NCI-H1092 treated with DMSO at 0.1 percent for 48 hours (cell line): ENCODE results near the gene CCSER1.

ENCODE experiments used
- DNase-seq: peaks from one replicate; lab custom pipeline; 2025; lab: John Stamatoyannopoulos, UW

Gene CCSER1

DNA sequence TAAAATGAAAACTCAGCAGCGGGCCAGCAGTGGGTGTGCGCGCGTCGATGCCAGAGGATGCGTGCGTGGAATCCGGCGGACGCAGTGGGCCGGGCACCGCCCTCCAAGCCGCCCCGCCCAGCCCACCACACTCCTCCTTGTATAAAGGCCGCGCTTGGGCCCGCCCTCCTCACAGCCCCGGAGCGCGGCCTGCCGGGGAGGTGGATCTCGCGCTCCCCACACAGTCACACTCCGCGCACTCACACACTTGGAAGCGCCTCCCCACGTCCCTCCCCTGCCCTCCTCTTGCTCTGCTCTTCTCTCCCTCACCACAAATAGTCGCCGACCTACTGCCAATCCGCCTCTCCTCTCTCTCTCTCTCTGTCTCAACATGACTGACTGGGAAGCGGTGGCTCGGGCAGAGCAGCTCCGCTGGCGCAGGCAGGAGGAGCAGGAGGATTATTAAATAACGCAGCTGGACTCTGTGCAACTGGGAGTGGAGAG, at the start of gene CCSER1:
TSS of gene CCSER1 (plus strand) at position 172 of the 483 bp plus-strand sequence.
- DNase-seq, result peak; percentile 56

DNA sequence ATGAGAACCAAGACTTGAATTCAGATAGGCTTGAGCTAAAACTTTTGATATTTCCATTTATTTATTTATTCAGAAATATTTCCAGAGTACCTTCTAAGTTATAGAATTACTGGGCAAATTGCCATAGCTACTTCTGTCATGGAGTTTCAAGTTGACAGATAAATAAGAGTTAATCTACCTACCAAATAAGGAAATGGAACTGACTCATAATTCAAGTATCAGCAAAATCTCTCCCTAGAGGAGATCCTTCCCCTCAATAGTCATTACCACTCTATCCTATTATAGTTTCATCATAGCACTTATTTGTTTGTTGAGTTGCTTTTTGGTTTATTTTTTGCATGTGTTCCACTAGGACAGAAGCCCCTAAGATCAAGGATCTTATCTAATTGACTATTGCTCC, 48.8 kb upstream of the CCSER1 start:
- DNase-seq, result no peak

DNA sequence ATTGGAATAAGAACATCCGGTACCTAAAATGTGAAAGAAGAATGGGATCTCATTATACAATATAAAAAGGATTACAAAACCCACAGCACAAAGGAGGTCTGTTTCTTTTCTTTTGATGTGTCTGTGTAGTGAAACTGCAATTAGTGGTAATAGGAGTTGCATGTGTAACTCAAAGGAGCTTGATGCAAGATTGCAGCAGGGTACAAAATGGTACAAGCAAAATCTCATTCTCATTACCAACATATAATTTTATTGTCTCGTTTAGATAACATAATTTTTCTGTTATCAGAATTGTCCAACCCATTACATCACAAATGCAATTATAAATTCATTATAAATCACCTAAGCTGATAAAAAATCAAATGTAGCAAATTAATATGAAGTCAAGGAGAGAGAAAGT, 47.1 kb upstream of the CCSER1 start:
- no peak for DNase-seq

DNA sequence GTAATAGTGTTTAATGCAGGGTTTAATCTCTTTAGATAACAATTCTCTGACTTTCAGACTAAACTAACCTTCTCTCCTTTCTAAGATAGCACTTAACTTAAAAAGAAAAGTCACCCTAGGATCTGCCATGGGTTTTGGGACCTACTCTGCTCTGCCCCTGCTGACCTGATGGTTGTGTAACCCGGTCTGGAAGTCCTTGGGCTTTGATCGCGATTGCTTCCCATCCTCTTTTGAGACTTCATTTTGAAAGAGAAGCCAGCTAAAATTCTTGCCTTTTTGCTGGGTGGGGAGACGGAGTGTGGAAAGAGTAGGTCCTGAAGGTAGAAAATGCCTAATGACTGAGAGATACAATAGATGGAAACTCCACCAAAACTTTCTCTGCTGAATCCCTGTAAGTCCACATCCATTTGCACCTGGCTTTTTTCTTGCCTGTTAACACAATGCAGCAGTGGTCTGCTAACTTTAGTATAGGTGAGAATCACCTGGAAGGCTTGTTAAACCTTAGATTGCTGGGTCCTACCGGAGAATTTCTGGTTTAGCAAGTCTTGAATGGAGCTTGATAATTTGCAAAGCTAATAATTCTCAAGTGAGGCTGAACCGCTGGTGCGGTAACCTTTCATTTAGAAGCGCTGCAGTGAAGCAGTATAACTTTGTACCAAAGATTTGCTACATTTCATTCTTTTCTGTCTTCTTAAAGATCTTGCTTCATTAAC, 45.6 kb upstream of the CCSER1 start:
- DNase-seq, result no peak

DNA sequence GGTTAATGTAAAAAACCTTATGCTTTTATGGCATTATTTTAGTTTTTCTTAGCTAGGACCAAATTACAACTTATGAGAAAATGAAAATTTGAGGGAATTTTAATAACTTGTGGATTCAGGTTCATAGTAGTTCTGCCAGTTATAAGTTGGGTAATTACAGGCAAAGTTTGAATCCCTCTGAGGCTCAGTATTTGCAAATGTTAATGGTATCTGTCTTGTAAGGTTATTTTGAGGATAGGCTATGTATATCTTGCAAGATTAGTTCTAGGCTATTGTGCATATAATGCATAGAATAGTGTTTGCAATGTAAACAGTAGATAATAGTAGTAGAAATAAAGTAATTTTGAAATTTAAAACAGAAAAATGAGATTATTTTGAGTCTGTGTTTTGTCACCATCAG, 44.7 kb upstream of the CCSER1 start:
- no peak for DNase-seq

DNA sequence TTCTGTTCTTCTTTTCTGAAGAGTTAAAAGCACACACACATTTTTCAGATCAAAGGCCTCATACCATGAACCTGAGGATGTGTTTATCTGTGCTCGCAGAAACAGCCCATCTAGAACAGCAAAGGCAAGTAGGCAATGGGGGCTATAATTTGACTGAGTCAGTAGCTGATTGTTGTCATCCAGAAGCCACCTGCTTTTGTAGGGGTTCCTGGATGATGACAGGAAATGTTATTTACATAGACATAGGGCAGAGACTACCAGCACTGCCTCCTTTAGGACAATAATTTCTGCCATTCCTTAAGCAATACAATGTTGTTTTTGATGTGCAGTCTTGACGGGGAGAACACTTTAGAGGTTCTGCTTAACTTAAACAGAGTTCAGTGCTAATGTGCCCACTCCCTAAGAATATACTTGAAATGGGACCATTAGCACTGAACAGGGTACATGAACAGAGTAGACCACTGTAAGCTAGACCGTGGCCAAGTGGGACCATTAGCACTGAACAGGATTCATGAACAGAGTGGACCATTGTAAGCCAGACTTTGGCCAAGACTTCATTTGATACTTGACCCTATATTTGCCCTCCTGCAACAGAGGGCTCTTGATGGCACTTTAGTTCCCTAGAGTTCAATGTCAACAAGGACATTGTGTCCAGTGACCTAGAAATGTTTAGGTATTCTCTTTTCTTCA, 42.8 kb upstream of the CCSER1 start:
- DNase-seq, result no peak

DNA sequence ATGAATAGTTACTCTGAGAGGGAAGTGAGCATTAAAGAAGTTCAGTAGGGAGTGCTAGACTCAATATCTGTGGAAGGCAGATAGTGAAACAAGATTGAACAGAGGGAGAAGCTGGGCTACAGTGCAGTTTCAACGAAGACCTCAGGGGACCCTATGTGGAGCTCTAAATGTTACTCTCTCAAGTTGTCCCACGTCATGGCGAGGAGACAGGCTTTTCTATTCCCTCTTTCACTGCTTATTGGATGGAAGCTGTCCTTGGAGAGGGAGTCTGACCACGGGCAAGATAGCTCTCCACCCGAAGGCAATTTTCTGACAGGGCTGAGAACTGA, 42.3 kb upstream of the CCSER1 start:
- no peak for DNase-seq

DNA sequence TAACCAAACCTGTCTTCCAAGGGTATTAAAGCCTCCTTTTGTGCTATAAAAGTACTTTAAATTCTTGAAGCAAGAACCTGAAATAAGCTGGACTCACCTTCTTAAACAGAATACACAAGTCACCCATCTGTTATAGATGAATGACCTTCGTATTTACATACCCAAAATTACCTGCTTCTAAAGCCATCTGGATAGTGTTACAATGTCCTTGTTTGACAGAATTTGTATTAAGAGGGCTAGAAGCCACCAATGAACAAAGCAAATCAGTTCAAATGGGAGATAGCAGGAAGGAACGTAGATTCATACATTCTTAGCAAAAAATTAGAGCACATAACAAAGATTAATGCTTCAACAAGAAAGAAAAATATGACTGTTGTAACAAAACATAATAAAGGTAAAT, 33.7 kb upstream of the CCSER1 start:
- DNase-seq, result no peak

DNA sequence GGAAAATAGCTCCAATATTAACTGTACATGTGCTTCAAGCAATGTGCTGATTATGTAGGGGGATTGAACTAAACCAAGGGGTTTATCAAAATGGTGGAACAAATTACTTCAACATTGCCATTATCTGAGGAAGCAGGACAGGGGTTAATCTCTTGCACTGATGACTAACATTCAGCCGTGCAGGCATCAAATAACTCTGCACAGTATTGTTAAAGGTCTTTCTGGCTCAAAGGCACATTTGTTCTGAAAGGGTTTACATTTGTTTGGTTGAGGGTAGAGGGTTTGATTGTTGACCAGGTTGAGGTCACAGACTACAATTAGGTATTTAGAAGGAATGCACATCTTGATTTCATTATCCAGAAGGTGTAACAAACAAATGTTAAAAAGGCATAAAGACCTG, 32.2 kb upstream of the CCSER1 start:
- DNase-seq, result no peak

DNA sequence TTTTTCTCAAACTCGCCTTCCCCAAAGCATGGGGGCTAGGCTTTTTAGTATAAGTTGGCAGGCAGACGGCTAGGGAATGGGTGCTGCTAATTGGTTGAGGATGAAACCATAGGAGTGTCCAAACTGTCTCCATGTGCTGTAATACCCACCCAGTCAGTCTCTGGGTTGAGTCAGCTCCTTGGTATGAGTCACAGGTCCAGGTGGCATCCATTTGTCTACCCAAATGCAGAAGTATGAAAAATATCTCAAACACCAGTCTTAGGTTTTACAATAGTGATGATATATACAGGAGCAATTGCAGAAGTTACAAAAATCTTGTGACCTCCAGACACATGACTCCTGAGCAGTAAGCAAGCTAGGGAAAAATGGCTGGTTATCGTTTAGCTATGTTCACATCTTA, 27.4 kb upstream of the CCSER1 start:
- DNase-seq, result no peak

DNA sequence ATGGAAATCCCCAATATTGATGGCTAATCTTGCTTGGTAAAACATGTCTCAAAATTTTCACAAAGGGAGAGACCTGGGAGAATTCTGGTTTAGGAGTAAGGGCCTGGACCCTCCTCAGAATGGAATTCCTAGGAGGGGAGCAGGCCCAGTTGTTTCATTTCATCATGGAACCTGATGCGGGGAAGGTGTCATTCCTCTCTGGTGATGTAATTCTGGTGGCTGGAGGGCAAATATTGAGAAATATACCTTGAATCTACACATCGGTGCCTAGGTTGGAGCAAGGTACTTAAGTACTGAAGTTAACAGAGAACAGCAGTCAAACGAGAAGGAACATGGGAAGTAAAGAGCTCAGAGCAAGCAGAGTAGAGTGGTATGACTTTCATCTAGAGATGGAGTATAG, 23.2 kb upstream of the CCSER1 start:
- no peak for DNase-seq

DNA sequence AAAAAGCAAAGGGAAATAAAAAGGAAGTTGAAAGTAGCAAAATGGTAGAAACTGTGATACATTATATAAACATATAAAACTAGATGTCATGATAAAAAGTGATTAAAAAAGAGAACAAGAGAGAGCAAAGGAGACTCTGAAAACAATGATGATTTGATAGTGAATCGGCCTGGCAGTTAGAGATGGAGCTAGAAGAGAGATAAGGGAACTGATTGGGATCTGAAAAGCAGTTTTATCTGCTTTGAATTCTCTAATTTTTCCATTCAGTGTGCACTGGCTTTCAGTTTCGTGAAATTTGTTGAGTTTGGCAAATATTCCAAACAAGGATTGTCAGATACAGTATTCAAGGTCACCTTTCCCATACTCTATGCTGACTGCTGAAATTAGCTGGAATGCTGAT, 21.9 kb upstream of the CCSER1 start:
- no peak for DNase-seq

DNA sequence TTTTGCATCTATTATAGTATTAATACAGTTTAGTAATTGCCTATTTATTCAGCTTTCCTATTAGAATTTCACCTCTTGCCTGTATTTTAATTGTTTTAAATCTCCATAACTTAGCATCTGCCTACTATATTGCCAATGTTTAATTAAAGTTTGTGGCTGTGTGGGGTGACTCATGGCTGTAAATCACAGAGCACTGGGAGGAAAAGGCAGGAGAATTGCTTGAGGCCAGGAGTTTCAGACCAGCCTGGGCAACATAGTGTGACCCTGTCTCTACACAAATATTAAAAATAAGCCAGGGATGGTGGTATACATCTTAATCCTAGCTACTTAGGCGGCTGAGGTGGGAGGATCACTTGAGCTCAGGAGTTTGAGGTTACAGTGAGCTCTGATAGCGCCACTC, 14.5 kb upstream of the CCSER1 start:
- no peak for DNase-seq

DNA sequence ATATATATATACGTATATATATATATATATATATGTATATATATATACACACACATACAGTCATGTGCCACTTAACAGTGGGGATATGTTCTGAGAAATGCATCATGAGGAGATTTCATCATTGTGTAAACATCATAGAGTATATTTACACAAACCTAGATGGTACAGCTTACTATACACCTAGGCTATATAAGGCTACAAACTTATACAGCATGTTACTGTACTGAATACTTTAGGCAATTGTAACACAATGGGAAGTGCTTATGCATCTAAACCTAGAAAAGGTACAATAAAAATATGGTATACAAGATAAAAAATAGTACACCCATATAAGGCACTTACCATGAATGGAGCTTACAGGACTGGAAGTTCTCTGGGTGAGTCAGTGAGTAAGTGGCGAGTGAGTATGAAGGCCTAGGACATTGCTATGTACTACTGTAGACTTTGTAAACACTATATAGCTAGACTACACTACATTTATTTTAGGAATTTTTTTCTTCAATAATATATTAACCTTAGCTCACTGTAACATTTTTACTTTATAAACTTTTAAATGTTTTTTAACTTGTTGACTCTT, 13.2 kb upstream of the CCSER1 start:
- no peak for DNase-seq

DNA sequence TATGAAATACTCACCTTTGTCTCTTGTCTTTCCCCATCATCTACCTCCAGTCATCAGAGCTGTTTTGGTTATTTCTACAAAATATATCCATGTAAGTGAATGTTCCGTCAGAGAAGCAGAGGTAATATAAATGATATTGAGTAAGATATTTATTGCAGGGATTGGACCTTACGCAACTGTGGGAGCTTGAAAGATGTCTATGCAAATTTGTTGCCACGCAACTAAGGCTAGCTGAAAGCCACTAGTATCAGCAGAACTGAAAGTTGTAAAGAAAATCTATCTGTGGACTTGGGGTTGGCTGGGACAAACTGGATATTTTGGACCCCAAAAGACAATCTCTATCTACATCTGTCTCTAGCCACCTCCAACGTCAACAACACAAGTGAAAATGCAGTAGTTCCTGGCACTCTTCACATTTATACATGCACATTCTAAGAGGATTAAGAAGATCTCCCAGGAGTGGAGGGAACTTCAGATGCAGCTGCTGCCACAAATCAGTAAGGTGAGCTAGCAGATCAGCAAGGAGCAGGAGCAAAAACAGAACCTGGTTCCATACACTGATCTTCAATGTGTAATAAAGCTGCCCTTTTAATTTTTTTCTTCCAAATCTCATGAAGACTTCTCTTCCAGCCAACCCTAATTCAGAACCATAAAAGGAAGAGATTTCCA, 8.5 kb upstream of the CCSER1 start:
- no peak for DNase-seq

DNA sequence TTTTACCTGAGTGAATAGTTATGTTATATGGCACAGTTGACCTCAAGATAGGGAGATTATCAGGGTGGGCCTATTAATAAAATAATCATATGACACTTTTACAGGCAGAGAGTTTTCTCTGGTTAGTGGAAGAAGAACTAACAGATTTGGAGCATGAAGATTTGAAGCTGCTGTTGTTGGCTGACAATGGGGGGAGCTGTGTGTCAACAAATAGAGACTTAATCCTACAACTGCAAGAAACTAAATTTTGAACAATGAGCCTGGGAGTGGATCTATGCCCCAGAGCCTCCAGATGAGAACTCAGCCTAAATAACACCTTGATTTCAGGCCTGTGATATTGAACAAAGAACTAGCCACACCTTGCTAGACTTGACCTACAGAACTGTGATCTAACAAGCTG, 7.2 kb upstream of the CCSER1 start:
- DNase-seq, result peak; percentile 35

DNA sequence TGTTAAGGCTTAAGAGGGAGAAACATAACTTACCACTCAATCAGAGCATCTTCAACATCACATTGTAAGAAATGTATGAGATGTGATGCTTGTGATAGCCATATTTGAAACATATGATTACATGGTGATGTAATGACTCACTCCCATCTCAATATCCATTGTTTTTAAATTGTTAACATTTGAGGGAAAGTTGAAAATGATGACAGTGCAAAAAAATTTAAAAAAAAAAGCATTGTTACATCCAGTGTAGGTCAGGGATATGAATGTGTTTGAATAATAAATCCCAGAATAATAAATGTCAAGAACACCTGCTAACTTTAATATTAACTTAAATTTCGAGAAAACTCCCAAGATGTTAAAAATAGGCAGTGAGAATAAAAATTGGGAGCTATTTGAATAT, 6.4 kb upstream of the CCSER1 start:
- DNase-seq, result no peak

DNA sequence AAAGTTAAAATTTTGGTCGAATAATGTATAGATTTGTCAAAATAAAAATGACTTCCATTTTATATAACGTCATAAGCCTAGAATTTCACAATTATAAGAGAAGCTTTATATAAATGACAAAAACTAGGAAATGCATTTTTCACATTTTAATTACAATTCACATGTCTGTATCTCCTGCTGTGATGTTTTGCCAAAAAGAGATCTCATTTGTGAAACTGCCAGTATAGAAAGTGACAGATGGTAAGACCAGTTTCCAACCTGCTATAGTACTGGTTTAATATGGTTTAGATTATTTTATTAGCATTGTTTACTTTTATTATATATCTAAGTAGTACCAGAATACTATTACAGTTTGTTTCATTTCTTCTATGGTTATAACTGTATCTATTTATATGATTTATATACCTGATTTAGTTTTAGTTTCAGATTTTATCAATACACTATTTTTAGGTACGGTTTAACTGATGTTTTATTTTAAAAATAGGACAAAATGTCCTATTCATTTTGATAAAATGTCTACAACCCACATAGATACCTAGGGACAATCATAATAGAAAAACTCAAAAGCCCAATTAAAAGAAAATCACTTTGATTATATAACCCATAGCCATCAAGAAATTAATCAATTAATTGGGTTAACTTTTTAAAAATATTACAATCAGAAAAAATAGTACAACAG, 5.4 kb upstream of the CCSER1 start:
- no peak for DNase-seq

DNA sequence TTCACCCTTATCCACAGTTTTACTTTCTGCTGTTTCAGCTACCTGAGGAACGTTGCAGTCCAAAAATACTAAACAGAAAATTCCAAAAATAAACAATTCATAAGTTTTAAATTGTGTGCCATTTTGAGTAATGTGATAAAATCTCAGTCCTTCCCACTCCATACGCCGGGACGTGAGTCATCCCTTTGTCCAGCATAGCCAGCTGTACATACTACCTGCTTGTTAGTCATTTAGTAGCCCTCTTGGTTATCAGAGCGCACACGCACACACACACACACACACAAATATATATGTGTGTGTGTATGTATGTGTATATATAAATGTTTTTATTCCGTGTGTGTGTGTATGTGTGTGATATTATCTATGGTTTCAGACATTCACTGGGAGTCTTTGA, 4.8 kb upstream of the CCSER1 start:
- no peak for DNase-seq

DNA sequence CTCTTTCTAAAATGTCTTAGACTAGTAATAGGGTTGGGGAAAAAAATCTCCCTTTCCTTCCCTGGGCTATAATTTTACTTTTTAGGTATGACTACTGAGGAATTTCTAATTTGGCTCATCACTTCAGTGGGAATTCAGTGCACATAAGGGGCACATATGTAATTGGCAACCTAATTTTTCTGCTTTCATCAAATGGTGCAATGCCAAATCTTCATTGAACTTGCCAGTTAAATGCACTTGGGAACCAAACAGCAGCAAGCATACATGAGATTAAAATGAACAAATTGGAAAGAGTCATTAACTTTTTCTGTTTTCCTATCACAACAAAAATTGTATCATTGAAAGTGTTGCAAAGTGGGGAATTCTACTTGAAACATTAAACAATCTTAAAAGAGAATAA, 2.9 kb upstream of the CCSER1 start:
- no peak for DNase-seq

DNA sequence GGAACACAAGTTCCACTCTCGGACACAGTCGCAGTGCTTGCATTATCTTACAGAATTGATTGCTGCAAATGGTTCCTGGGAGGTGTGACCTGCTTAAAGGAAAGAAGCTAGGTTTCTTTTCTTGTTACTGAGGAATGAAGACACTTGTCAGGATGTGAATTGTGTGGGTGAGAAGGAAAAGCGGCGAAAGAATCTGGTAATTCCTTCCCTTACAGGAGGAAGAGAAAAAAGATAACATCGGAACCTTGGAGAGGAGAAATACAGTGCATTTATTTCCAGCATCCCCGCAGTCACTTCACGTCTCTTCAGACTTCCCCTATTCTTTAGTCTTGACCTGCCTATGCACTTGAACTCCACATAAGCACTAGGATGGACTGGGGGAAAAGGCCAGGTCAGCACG, 389 bp upstream of the CCSER1 start:
- no peak for DNase-seq

DNA sequence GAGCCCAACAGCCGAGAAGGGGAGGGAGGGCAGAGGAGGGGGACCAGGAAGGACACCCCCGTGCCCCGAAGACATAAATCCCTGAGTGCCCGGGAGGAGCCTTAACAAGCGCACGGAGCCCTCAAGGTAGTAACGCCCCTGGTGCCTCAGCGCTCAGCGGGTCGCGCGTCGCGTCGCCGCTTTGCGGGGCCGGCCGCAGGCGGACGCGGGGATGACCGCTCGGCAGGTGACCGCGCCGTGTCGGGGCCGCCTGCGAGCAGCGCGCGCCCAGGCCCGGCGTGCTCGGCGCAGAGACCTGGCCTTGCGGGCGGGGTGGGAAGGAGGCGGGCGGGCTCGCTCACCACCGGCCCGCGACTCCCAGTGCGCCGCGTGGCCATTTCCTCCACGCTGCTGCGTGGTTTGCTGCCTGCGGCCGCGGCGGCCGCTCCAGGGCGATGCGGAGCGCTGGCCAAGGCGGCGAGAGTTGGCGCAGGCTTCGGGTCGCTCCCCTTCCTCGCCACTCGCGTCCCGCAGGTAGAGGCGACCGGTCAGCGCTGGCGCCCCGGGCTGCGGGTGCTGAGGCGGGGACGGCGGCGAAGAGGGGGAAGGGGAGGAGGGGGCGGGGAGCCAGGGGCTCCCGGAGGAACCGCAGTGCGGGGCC, 632 bp downstream of the CCSER1 start:
- no peak for DNase-seq
